ENCODE data around the gene DCLK2. TPM values are rescaled to one million over a fixed set of nuclear protein-coding genes. Genes with fewer than 3 reads are reported as not detected.

Gene DCLK2
- total RNA-seq, 2 experiments from 2014 or later = not detected

DNA sequence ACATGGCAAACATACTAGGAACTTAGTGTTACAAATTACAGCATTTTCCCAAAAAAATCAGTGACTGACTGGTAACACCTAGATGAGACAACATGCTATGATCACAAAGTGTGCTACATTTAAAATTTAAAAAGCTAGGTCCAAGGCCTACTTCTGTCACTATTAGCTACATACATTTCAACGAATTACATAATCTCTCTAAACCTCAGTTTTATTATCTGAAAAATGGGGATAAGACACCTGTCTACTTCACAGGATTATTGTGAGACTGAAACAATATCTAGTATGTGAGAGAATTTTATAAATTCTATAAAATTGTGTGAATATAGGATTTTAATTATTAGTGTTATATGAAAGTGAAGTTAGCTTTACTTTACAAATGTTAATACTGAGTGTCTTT lies 228.5 kb downstream of the DCLK2 start:
- ChIA-PET CTCF (ENCODE audit: unreplicated experiment) (no interaction called here), POLR2A (interaction anchor here (0.6 to 0.7 kb wide), 2 partner anchors 368 to 741 kb away, joined by 3 to 6 read pairs; no protein-coding TSS in a partner anchor)
- TF ChIP-seq EZH2phosphoT487 (IDR thresholded peaks at IDR 0.05; ENCODE audit: borderline replicate concordance, low read depth, low read length) = no peak
- TF ChIP-seq, protein P1, sequence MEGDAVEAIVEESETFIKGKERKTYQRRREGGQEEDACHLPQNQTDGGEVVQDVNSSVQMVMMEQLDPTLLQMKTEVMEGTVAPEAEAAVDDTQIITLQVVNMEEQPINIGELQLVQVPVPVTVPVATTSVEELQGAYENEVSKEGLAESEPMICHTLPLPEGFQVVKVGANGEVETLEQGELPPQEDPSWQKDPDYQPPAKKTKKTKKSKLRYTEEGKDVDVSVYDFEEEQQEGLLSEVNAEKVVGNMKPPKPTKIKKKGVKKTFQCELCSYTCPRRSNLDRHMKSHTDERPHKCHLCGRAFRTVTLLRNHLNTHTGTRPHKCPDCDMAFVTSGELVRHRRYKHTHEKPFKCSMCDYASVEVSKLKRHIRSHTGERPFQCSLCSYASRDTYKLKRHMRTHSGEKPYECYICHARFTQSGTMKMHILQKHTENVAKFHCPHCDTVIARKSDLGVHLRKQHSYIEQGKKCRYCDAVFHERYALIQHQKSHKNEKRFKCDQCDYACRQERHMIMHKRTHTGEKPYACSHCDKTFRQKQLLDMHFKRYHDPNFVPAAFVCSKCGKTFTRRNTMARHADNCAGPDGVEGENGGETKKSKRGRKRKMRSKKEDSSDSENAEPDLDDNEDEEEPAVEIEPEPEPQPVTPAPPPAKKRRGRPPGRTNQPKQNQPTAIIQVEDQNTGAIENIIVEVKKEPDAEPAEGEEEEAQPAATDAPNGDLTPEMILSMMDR (conservative IDR thresholded peaks at IDR 0.05; ENCODE audit: low read length) = no peak
- Histone ChIP-seq H3K27ac (ENCODE audit: low read depth, low read length, poor library complexity, severe bottlenecking) (no peak overlapping the region), H3K4me2 (ENCODE audit: low read length) (no peak overlapping the region), H3K4me3 (ENCODE audit: low read depth, low read length, poor library complexity, severe bottlenecking) (no peak overlapping the region), H2AFZ (ENCODE audit: low read length) (no peak overlapping the region), H4K20me1 (ENCODE audit: insufficient read depth, low read length) (no peaks in the 10 kb centered on the region), H3K79me2 (ENCODE audit: insufficient read depth, low read depth, low read length) (no peaks in the 10 kb centered on the region), H3K9me3 (ENCODE audit: low read length) (no peaks in the 10 kb centered on the region), H3K36me3 (ENCODE audit: insufficient read depth, low read length) (no peaks in the 10 kb centered on the region), H3K9me2 (ENCODE audit: insufficient read depth, low read length) (no peaks in the 10 kb centered on the region), H3K4me1 (ENCODE audit: insufficient read depth, low read length, poor library complexity, severe bottlenecking) (no peaks in the 10 kb centered on the region)
- BruUV-seq (replicated peaks) = no TSS peak
- DNase-seq (ENCODE audit: low spot score) = no peak
- intact Hi-C loops (cut with micrococcal nuclease; ENCODE audit: unreplicated experiment) = no loop called here

Small RNAs within 50 kb of the gene (small RNA-seq; reads per million reads assigned to genes)
- gene RNU7-194P = not detected

Measured in OCI-LY7 (cell line).